Nephron progenitor cell (in vitro differentiated cells): ENCODE results near the gene PARP11.

Experiments
- DNase-seq: peaks from one replicate; pipeline ENCODE4 v3.0.0; 2021
- H3K27ac Mint-ChIP-seq: 2 replicates; pipeline ENCODE4 v1.8.0; 2021; ENCODE audit warnings: mild to moderate bottlenecking, moderate library complexity, mixed read lengths
- H3K27me3 Mint-ChIP-seq: 2 replicates; pipeline ENCODE4 v1.8.0; 2021; ENCODE audit warnings: mild to moderate bottlenecking, low read depth, mixed read lengths; ENCODE audit not compliant: poor library complexity
- H3K36me3 Mint-ChIP-seq: 2 replicates; pipeline ENCODE4 v1.8.0; 2021; ENCODE audit warnings: low read depth, mixed read lengths
- H3K4me1 Mint-ChIP-seq: 2 replicates; pipeline ENCODE4 v1.8.0; 2021; ENCODE audit warnings: mixed read lengths
- H3K4me3 Mint-ChIP-seq: 2 replicates; pipeline ENCODE4 v1.8.0; 2021; ENCODE audit warnings: mild to moderate bottlenecking, moderate library complexity, mixed read lengths
- H3K9me3 Mint-ChIP-seq: 2 replicates; pipeline ENCODE4 v1.8.0; 2021; ENCODE audit warnings: mild to moderate bottlenecking, moderate library complexity, mixed read lengths
- CTCF ChIP-seq: fragments of 200-600 bp; sonication (generic); IDR thresholded peaks from 2 replicates; pipeline ENCODE4 v1.5.0; 2021; ENCODE audit warnings: antibody characterized with exemption

PARP11 gene

DNA sequence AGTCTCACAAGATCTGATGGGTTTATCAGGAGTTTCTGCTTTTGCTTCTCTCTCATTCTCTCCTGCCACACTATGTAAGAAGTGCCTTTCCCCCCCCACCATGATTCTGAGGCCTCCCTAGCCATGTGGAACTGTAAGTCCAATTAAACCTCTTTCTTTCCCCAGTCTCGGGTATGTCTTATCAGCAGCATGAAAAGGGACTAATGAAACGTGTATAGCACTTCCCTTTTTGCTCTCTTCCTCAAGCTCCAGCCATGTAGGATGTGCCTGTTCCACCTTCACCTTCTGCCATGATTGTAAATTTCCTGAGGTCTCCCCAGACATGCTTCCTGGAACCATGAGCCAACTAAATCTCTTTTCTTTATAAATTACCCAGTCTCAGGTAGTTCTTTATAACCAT lies 113.3 kb downstream of the PARP11 start:
- DNase-seq: no peak
- H3K27me3 Mint-ChIP-seq: peaks cover 9% of the 10 kb centered on the region
- peaks cover 4% of the 10 kb centered on the region for H3K9me3 Mint-ChIP-seq
- no peak overlapping the region for H3K27ac Mint-ChIP-seq
- no peak overlapping the region for H3K4me3 Mint-ChIP-seq
- TF ChIP-seq CTCF: no peak
- no peaks in the 10 kb centered on the region for H3K36me3 Mint-ChIP-seq
- H3K4me1 Mint-ChIP-seq: peaks cover 35% of the 10 kb centered on the region
